Glutamatergic neuron (in vitro differentiated cells): ENCODE data around the gene MAP3K12. TPM values are rescaled to one million over a fixed set of nuclear protein-coding genes. Genes with fewer than 3 reads are reported as not detected.

Experiments
- DNase-seq: peaks from one replicate; pipeline ENCODE4 v3.0.0; 2022
- H3K27ac Mint-ChIP-seq: one replicate; pipeline ENCODE4 v1.8.0; 2020; ENCODE audit warnings: mild to moderate bottlenecking, mixed read lengths, inconsistent platforms; ENCODE audit not compliant: unreplicated experiment
- H3K27me3 Mint-ChIP-seq: one replicate; pipeline ENCODE4 v1.8.0; 2020; ENCODE audit warnings: mild to moderate bottlenecking, moderate library complexity, mixed read lengths, inconsistent platforms; ENCODE audit not compliant: unreplicated experiment
- H3K36me3 Mint-ChIP-seq: one replicate; pipeline ENCODE4 v1.8.0; 2020; ENCODE audit warnings: mild to moderate bottlenecking, mixed read lengths, inconsistent platforms; ENCODE audit not compliant: unreplicated experiment
- H3K4me1 Mint-ChIP-seq: one replicate; pipeline ENCODE4 v1.8.0; 2020; ENCODE audit warnings: mild to moderate bottlenecking, low read depth, mixed read lengths, inconsistent platforms; ENCODE audit not compliant: unreplicated experiment
- H3K4me3 Mint-ChIP-seq: one replicate; pipeline ENCODE4 v1.8.0; 2020; ENCODE audit warnings: mild to moderate bottlenecking, mixed read lengths, inconsistent platforms; ENCODE audit not compliant: unreplicated experiment
- H3K9me3 Mint-ChIP-seq: one replicate; pipeline ENCODE4 v1.8.0; 2020; ENCODE audit warnings: mild to moderate bottlenecking, moderate library complexity, mixed read lengths, inconsistent platforms; ENCODE audit not compliant: unreplicated experiment
- CTCF ChIP-seq: fragments of 200-600 bp; sonication (generic); IDR thresholded peaks from one replicate; pipeline ENCODE4 v1.5.0; 2021; ENCODE audit not compliant: partially characterized antibody, unreplicated experiment
- total RNA-seq: library from RNA; stranded (reverse); fragmentation: NEBNext Ultra II Directional; extraction: Animal tissue kit (Norgen Biotek cat#: 25700); gene quantifications from one replicate; pipeline ENCODE4 v1.2.1, GENCODE V29; 2021; ENCODE audit not compliant: unreplicated experiment

The MAP3K12 gene
- total RNA-seq, 1 donor from 2014 or later: 94.2 TPM

GRCh38 chr12:53505555-53506449 is 6.5 kb upstream of the MAP3K12 start:
- peak overlapping the region; percentile 64 for H3K27ac Mint-ChIP-seq
- peaks cover 12% of the 10 kb centered on the region for H3K4me1 Mint-ChIP-seq
- no peak for DNase-seq
- no peak overlapping the region for H3K4me3 Mint-ChIP-seq
- H3K9me3 Mint-ChIP-seq: peaks cover 3% of the 10 kb centered on the region
- H3K36me3 Mint-ChIP-seq: no peaks in the 10 kb centered on the region
- no peak for TF ChIP-seq CTCF
- peaks cover 7% of the 10 kb centered on the region for H3K27me3 Mint-ChIP-seq

GRCh38 chr12:53505086-53505485 is 5.8 kb upstream of the MAP3K12 start:
- Mint-ChIP-seq H3K4me3 (no peak overlapping the region), H3K4me1 (peaks cover 12% of the 10 kb centered on the region), H3K27ac (peak overlapping the region; percentile 64), H3K27me3 (peaks cover 11% of the 10 kb centered on the region), H3K36me3 (no peaks in the 10 kb centered on the region), H3K9me3 (peaks cover under 1% of the 10 kb centered on the region)
- no peak for DNase-seq
- no peak for TF ChIP-seq CTCF

GRCh38 chr12:53504004-53504920 is 5.0 kb upstream of the MAP3K12 start:
- Mint-ChIP-seq H3K27me3 (peaks cover 16% of the 10 kb centered on the region), H3K4me3 (no peak overlapping the region), H3K9me3 (peaks cover 4% of the 10 kb centered on the region), H3K4me1 (peaks cover 15% of the 10 kb centered on the region), H3K27ac (no peak overlapping the region), H3K36me3 (no peaks in the 10 kb centered on the region)
- TF ChIP-seq CTCF: no peak
- no peak for DNase-seq

GRCh38 chr12:53502983-53503728 is 3.9 kb upstream of the MAP3K12 start:
- Mint-ChIP-seq H3K27ac (no peak overlapping the region), H3K4me1 (peaks cover 16% of the 10 kb centered on the region), H3K36me3 (no peaks in the 10 kb centered on the region), H3K27me3 (peaks cover 26% of the 10 kb centered on the region), H3K9me3 (peaks cover 13% of the 10 kb centered on the region), H3K4me3 (no peak overlapping the region)
- no peak for DNase-seq
- no peak for TF ChIP-seq CTCF
